Measurements from ENCODE around the gene STK10. TPM values are rescaled to one million over a fixed set of nuclear protein-coding genes. Genes with fewer than 3 reads are reported as not detected.
"Not testable (repeated sequence)": the region's sequence is repeated elsewhere in the genome, so short reads cannot be mapped to it uniquely, and the experiment has no call there.

The STK10 gene
- polyA plus RNA-seq, 4 donors, result 15.3 to 19.1 (median 16.1) TPM

- no peak for DNase-seq (ENCODE audit: low read depth in 4 of 4, low spot score in 3 of 4)
Observed at GRCh38 chr5:172029876-172030275, 158.1 kb downstream of the STK10 start.

- peak in 1 of 4 donors; percentile 16 for DNase-seq (ENCODE audit: low read depth in 4 of 4, low spot score in 3 of 4)
Observed at GRCh38 chr5:172028167-172028566, 159.9 kb downstream of the STK10 start.

- DNase-seq (ENCODE audit: low read depth in 4 of 4, low spot score in 3 of 4), result not testable (repeated sequence)
Observed at GRCh38 chr5:172020110-172020786, 167.8 kb downstream of the STK10 start.

GRCh38 chr5:172015346-172015745 is 172.7 kb downstream of the STK10 start:
- DNase-seq (ENCODE audit: low read depth in 4 of 4, low spot score in 3 of 4), result no peak

GRCh38 chr5:172010278-172010677 is 177.7 kb downstream of the STK10 start:
- DNase-seq (ENCODE audit: low read depth in 4 of 4, low spot score in 3 of 4), result no peak

- no peak for DNase-seq (ENCODE audit: low read depth in 4 of 4, low spot score in 3 of 4)
Observed at GRCh38 chr5:172009536-172010270, 178.3 kb downstream of the STK10 start.

- DNase-seq (ENCODE audit: low read depth in 4 of 4, low spot score in 3 of 4), result no peak
Observed at GRCh38 chr5:172008689-172009141, 179.3 kb downstream of the STK10 start.

- DNase-seq (ENCODE audit: low read depth in 4 of 4, low spot score in 3 of 4), result no peak
Observed at GRCh38 chr5:172008111-172008455, 179.9 kb downstream of the STK10 start.

GRCh38 chr5:172007175-172008110 is 180.6 kb downstream of the STK10 start:
- peak in 3 of 4 donors; percentile 26 to 29 (median 27) for DNase-seq (ENCODE audit: low read depth in 4 of 4, low spot score in 3 of 4)

- peak; percentile 92 to 96 (median 94) for DNase-seq (ENCODE audit: low read depth in 4 of 4, low spot score in 3 of 4)
Observed at GRCh38 chr5:172006321-172007174, 181.5 kb downstream of the STK10 start, which contains the start of gene FBXW11. Gene FBXW11 (minus strand): TSS chr5:172006638. CDS start chr5:172006502, 136 bp downstream.

GRCh38 chr5:172005708-172006320 is 182.2 kb downstream of the STK10 start:
- peak in 2 of 4 donors; percentile 36 to 56 for DNase-seq (ENCODE audit: low read depth in 4 of 4, low spot score in 3 of 4)

- no peak for DNase-seq (ENCODE audit: low read depth in 4 of 4, low spot score in 3 of 4)
Observed at GRCh38 chr5:172004824-172005237, 183.2 kb downstream of the STK10 start.

GRCh38 chr5:172003746-172004145 is 184.3 kb downstream of the STK10 start:
- no peak for DNase-seq (ENCODE audit: low read depth in 4 of 4, low spot score in 3 of 4)

GRCh38 chr5:172002840-172003512 is 185.0 kb downstream of the STK10 start:
- DNase-seq (ENCODE audit: low read depth in 4 of 4, low spot score in 3 of 4), result no peak

GRCh38 chr5:172002310-172002709 is 185.7 kb downstream of the STK10 start:
- DNase-seq (ENCODE audit: low read depth in 4 of 4, low spot score in 3 of 4), result no peak

GRCh38 chr5:171999877-172000276 is 188.1 kb downstream of the STK10 start:
- DNase-seq (ENCODE audit: low read depth in 4 of 4, low spot score in 3 of 4), result no peak

GRCh38 chr5:171999100-171999499 is 188.9 kb downstream of the STK10 start:
- no peak for DNase-seq (ENCODE audit: low read depth in 4 of 4, low spot score in 3 of 4)

- no peak for DNase-seq (ENCODE audit: low read depth in 4 of 4, low spot score in 3 of 4)
Observed at GRCh38 chr5:171997011-171997410, 191.0 kb downstream of the STK10 start.

GRCh38 chr5:171992813-171993212 is 195.2 kb downstream of the STK10 start:
- DNase-seq (ENCODE audit: low read depth in 4 of 4, low spot score in 3 of 4), result no peak

All from right renal pelvis (tissue), 4 donors.